Measurements from ENCODE around the gene LHPP.
"Not testable (repeated sequence)": the region's sequence is repeated elsewhere in the genome, so short reads cannot be mapped to it uniquely, and the experiment has no call there.

Gene LHPP

DNA sequence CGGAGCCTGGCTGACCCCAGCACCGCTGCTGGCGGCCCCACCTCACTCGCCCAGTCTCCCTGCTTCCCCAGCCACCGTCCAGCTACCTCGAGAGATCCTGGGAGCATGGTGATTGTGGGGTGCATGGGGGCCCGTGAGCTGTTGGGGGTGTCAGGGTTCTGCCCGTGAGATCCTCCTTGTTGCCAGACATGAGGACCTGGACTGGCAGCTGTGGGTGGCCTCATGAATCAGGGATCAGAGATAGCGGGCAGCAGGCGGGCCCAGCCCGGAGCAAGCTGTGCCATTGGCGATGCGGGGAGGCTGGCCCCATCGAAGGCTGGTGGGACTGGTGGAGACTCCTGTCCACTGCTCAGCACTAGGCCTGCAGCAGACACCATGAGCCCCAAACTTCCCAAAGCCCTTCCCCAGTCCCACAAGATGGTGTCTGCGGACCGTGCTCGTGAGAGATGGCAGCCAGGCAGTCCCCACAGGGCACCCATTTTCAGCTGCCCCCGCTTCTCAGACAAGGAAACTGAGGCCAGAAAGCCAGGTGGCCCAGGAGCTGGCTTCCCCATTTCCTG, 75.6 kb downstream of the LHPP start:
- DNase-seq (ENCODE audit: low spot score): no peak

DNA sequence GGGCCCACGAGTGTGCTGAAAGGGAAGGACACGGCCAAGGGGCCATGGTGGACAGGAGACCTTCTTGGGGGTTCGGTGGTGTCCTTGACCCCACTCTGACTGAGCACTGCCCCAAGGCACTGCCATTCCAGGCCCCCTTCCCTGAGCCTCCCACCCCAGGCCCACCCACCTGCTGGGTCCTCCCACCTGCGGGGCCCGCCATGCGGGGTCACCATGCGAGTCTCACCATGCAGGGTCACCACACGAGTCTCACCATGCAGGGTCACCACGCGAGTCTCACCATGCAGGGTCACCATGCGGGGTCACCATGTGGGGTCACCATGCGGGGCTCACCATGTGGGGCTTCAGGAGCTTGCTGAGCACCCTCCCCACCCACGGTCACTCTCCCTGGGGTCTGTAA, 76.3 kb downstream of the LHPP start:
- DNase-seq (ENCODE audit: low spot score): no peak

DNA sequence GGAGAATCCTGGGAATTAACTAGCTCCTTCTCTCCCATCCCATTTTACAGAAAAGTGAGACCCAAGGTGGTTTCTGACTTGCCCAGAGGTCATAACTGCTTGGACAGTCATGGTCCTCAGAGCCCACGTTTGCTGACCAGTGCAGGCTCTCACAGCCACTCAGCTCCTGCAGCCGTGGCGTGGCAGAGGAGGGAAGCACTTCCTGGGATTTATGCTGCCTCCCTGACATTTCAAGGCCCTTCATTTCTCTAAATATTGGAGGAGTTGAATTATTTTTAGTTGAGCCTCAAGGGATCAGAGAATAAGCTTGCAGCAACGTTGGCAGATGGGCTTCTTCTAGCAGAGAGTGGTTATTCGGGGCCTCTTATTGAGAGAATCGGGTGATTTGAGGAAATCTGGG, 77.1 kb downstream of the LHPP start:
- DNase-seq (ENCODE audit: low spot score): no peak

DNA sequence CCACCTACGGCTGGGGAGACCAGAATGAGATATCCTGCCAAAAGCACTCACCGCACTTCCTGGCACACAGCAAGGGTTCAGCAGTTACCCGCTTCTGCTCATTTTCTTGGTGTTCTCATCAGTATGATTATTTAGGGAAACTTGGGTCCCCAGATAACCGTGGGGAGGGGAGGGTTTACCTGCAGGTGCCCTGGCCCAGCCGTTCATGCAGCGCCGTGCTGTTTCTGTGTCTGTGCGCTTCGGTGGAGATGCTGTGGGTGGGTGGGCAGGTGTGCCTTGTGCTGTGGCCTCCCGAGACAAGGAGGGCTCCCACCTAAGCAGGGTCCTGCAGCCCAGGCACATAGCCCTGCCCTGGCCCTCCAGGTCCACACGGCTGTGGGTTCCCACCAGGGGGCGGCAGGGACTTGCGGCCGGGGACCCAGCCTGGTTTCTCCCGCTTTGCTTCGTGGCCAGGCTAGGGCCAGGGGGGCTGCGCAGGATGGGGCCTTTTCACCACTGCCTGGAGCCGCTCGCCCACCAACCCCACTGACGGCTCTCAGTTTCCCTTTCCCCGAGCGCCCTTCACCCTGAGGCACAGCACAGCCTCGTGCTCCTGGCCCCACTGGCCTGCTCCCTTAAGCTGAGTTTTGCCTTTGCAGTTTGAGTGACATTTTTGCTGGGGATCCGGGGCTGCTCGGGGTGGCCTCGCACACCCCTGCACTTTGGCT, 78.5 kb downstream of the LHPP start:
- peak; percentile 25 for DNase-seq (ENCODE audit: low spot score)

DNA sequence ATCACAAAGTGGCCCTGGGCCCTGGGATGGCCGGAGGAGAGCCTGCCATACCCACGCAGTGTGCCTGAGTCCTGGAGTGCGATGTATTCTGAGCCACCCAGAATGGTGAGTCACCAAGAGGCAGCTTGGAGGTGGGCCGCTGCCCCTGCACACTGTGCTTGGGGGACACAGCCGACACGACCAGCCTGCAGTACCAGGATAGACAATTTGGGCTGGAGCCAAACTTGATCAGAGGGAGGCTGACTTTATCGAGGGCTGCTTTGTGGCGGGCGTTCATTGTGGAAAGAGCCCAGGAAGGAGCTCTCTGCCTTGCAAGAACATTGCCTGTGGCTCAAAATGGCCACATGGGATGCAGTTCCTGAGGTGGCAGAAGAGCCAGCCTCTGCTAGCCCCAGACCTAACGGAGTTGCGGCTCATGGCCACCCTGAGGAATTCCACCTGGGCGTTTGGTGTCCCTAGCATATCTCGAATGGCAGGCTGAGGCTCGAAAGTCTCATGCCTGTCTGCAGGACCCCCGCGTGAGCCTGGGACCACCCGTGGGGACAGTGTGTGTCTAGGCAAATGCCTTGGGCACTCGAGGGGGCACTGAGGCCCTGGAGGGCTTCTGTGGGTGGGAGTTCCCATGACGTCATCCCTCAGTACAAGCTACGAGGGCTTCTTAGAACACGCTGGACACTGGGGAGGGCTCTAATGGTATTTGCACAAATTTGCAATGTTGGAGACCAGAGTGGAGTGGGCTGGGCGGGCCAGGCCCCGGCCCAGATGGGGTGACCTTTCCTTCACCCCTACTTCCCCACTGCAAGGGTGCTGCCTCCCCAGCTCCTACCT, 79.7 kb downstream of the LHPP start:
- no peak for DNase-seq (ENCODE audit: low spot score)

DNA sequence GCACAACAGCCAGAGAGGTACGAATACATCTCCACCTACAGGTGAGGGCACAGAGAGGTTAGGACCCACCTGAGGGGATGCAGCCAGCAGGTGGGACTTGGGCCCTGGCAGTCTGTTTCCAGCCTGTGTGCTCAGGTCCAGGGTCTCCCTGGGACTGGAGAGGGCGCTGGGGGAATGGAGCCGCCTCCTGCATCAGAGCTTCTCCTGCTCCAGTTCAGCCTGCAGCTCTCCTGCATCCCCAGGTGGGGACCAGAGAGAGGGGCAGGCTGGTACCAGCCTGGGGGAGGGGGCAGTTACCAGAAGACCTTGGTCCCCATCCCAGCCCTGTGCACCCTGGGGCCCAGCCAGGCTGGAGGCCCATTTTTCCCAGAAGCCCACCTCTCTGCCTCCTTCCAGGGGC, 80.7 kb downstream of the LHPP start:
- no peak for DNase-seq (ENCODE audit: low spot score)

DNA sequence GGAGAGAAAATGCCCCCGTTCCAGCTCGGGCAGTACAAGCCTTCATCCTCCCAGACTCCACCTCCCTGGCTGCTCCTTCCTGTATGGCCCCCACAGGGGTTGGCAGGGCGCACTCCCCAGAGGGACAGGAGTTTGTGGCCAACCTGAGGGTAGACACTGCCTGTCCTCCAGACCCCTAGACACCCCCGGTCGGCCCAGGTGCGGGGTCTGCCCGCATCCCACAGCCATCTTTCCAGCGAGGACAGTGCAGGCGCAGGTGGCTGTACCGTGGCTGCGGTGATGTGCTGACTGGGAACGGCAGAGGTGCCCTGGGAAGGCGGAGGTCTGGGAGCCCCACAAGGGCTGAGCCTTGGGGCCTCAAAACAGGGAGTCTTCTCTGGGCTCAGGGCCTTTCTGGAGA, 81.5 kb downstream of the LHPP start:
- no peak for DNase-seq (ENCODE audit: low spot score)

DNA sequence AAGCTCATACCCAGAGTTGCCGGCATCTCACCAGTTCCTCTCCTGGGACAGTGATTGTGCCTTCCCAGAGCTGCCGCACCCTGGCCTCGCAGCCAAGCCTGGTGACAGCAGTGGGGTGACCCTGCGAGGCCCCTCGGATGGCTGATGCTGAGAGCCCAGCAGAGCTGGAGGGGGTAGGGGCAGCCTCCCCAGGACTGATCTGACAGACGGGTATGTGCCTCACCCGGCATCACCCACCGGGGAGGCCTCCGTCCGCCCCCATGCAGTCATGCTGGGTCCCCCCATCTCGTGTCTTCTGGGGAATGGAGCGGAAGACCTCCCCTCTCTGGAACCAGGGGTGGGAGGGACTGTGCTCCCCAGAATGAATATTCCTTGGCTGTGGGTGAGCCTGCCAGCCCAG, 82.3 kb downstream of the LHPP start:
- no peak for DNase-seq (ENCODE audit: low spot score)

DNA sequence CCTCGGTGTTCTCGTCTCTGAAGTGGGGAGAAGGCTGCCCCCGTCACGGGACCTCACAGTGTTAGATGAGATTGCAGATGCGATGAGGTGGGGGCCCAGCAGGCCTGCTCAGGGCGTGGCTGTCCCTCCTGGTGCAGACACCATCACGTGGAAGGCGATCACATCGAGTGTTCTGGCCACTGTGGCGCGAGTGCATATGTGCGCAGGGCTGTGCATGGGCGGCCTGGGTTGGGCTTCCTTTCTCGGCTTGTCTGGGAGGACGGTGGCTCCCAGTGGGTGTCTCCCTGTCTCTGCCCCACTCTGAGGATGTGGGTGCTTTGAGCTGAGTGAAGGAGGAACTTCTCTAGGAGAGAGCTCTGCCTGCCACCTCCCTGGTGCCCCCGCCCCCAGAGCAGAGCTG, 83.1 kb downstream of the LHPP start:
- DNase-seq (ENCODE audit: low spot score): no peak

DNA sequence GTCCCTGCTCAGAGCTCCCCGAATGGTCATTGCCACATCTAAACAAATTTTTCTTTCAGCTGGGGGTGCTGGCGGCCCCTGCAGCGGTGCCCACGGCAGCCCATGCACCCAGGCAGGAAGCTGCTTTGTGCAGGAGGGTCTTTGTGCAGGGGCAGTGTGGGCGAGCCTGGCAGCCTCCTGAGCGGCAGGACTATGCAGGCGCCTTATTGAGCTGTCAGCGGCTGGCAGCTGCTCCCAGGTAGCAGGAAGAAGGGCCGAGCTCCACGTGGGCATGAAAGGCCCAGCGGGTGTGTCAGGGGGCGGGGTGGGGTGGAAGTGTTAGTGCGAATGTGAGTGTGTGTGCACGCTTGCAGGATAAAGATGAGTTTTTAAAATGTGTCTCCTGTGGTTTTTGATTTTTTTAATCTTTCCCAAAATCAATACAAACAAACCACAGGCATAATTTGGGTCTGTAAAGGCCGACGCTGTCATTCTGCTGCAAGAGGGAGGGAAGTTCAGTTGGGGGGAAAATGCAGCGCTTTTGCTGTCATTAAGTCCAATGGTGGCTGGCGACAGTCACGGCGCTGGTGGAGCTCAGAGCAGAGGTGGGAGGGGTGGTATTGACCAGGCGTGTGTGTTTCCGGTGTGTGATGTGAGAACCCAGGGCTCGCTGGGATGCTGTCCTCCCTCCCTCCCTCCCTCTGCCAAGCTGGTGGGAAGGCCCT, 83.9 kb downstream of the LHPP start:
- no peak for DNase-seq (ENCODE audit: low spot score)

DNA sequence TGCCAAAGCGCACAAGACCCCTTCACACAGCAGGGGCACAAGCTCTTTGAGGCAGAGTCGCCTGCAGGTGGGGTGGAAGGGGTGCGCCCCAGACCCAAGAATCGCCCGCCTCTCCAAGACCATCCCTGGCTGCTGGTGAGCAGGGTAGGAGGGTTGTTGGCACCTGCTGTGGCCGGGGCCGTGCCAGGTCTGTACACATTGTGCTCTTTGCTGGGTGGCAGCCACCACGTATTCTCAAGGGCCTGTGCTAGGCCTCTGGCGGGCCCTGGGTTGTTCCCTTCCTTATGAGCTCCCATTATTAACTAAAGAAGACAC, 84.4 kb downstream of the LHPP start:
- no peak for DNase-seq (ENCODE audit: low spot score)

DNA sequence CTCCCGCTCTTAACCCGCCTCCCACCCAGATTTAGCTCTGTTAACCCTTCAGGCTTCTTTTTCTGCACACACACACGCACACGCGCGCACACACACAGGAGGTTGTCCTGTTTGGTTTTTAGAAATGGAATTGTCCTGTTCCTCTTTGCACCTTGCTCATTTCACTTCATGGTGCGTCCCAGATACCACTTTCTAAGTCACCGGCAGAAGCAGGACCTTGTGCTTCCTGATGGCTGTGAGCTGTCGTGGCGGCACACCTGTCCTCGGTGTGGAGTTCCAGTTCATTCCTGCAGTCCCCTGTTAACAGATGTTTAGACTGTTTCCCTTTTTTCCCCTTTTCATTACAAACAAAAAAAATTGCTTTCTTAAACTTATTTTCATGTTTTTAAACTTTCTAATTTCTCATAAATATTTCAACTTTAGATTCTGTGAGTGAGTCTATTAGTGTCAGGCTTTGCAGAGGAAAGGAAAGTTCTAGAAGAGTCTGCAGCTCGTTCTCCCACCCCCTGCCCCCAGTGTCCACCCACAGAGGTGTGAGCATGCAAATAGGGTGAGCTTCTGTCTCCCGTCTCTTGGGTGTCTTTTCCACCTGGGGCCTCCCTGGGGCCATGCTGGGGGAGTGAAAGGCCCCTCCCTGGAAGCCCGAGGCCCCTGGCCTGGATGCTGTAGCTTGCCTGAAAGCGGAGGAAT, 85.5 kb downstream of the LHPP start:
- no peak for DNase-seq (ENCODE audit: low spot score)

DNA sequence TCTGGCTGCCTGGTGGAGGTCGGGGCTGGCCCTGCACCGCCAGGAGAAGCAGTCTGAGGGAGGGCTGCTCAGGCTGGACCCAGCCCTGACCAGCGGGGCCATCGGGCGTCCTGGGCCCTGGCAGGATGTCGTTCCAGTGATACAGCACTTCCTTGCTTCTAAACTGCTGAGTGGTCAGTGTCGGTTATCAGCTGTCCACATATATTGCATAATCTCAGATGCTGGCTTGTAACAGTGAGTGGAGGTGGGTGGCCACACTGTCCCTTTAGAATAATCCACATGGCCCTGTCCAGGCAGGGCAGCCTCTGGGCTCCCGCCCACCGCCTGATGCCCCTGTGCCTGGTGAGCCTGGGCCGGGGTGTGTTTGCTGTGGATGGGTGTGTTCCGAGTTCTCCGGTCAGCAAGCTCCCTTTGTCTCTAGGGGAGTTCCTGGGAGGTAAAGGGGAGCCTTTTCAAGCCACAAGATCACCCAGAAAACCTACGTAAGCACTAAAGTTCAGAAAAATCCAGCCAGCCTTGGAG, 86.1 kb downstream of the LHPP start:
- DNase-seq (ENCODE audit: low spot score): no peak

DNA sequence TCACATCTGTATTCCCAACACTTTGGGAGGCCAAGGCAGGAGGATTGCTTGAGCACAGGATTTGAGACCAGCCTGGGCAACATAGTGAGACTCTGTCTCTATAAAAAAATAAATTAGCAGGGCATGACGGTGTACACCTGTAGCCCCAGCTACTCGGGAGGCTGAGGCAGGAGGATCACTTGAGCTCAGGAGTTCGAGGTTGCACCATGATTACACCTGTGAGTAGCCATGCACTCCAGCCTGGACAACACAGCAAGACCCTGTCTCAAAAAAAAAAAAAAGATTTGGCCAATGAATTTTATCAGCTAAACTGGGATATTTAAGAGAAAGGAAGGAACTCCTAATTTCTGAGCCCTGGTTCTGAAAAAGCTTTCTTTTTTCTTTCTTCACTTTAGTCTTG, 87.5 kb downstream of the LHPP start:
- DNase-seq (ENCODE audit: low spot score): not testable (repeated sequence)

DNA sequence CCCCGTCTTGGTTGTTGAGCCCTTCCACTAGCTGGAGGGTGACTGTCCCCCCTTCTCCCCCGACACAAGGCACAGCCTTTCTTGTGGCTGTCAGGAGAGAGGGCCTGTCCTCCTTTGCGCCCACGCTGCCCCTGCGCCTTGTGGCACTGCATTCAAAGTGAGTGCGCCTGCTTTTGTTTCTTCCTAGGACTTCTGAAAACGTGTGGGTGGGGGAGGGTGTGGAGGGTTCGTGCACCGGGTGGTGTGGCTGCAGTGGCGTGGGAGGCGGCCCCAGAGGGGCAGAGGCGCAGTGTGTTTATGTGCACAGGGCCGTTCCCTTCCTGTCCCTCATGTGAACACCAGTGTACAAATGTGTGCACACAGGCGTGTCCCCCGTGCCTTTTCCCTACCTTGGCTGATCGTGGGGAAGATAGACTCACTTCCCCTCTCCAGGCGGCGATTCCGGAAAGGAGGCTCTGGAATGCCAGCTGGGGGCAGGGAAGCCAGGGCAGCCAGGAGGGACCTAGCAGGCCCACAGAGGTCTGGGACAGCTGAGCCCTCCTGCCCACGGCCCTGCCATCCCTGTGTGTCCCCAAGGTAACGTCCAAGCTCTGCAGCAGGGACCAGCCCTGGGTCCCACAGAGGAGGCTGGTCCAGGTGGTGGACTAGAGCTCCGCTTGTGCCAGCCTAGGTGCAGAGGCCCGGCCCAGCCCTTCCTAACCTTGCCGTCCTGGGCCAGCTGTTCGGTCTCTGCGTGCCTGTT, 88.8 kb downstream of the LHPP start:
- no peak for DNase-seq (ENCODE audit: low spot score)

DNA sequence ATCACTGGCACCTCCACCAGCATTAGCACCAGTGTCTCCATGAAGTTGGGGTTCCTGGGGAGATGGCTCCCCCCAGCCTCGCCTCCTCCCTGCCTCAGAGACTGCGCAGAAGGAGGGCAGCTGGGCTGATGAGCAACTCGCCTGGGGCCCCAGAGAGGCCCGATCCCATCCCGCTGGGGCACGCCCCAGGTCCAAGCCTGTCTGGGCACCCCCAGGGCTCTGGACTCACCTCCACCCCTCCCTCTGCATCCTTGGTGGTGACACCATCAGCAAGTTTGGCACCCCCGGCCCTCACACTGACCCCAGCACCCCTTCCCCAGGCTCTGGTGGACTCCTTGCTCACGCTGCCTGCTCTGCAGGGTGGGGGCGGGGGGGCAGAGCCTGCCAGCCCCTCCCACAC, 89.5 kb downstream of the LHPP start:
- no peak for DNase-seq (ENCODE audit: low spot score)

DNA sequence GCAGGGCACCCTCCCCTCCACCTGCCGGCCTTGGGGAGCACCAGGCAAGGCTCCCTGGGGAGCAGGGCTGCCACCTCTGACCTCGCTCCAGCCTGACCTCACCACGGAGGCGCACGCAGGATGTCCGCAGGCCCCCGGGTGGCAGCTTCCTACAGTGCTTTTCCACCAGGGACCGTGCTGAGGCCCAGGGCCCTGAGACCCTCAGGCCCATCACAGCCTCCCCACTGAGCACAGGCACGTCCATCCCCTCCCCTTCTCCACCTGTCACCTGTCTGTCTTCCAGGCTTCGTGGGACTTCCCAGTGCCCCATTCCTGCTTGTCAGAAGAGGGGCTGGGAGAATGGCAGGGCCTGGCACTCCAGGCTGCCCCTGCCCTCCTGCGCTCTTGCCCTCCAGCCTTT, 90.1 kb downstream of the LHPP start:
- no peak for DNase-seq (ENCODE audit: low spot score)

DNA sequence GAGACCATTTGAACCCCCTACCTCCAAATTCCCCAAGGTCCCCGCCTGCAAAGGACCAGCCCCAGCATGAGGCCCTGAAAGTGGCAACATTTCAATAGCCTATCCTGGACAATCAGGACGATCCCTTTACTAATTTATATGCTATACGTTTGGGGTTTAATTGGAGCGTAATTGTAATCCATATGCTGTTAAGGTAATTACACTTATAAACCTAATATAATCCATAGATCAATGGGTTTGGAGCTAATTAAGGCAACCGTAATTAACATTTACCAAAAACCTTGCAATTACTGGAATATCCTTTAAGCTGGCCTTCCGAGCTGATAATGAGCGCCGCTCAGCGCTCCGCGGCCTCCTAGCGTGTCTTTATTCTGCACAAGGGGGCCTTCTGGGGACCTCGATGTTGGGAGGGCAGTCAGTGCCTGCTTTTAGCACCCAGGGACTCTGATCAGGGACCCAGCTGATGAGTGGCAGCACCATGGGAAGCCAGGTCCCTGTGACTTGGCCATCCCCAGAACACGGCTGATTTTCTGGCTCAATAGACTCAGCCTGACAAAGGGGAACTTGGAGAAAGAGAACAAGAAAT, 91.2 kb downstream of the LHPP start:
- DNase-seq (ENCODE audit: low spot score): no peak

DNA sequence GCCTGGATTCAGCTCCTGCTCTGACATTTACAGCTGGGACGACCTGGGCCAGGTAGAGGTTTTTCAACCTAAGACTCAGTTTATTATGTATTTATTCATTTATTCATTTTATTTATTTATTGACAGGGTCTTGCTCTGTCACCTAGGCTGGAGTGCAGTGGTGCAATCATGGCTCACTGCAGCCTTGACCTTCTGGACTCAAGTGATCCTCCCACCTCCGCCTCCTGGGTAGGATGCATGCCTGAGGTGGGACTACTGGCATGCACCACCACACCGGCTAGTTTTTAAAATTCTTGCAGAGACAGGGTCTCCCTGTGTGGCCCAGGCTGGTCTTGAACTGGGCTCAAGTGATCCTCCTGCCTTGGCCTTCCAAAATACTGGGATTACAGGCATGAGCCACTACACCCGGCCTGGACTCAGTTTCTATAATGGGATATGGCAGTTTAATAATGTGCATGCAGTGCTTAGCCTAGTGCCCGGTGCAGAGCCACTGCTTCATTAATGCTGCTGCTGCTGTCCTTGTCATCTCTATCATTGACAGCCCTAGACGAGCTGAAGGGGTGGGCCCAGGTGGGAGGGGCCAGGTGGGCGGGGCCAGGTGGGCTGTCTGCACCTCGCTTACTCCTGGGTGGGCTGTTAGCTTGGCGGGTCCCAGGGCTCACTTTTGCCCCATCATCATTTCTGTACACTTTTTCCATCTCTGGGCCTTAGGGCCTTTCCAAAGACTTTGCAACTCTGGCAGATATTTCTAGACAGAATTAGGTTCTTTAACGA, 92.6 kb downstream of the LHPP start:
- DNase-seq (ENCODE audit: low spot score): no peak

DNA sequence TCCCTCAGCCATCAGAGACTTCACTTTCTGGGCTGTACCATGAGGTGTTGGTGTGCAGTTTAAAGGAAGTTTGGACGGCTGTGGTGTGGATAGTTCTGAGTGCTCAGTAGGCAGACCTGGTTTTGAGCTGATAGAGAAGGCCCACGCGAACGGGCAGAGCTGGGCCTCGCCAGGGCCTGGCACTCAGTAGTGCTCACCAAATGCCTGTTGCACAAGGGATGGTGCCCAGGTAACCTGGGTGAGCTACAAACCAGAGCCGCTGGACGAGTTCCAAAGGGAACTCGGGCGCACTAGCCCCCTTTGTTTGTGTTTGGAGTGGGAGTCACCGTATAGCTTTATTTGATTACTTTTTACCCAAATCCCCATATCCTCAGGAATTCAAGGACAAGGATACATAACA, 95.5 kb downstream of the LHPP start:
- DNase-seq (ENCODE audit: low spot score): no peak
